Measurements from ENCODE around the gene C1S.
"Not testable (repeated sequence)": the region's sequence is repeated elsewhere in the genome, so short reads cannot be mapped to it uniquely, and the experiment has no call there.

The C1S gene

GRCh38 chr12:7046383-7047105, 14.0 kb upstream of the C1S start:
- H3K4me3 ChIP-seq (ENCODE audit: low read depth, low read length) = no peak overlapping the region
- no peak for TF ChIP-seq CTCF (IDR thresholded peaks at IDR 0.05; ENCODE audit: borderline replicate concordance, insufficient read depth, low read depth, low read length)

- TF ChIP-seq CTCF (IDR thresholded peaks at IDR 0.05; ENCODE audit: borderline replicate concordance, insufficient read depth, low read depth, low read length) = no peak
- no peak overlapping the region for H3K4me3 ChIP-seq (ENCODE audit: low read depth, low read length)
Measured at GRCh38 chr12:7047306-7047705, 13.2 kb upstream of the C1S start.

- H3K4me3 ChIP-seq (ENCODE audit: low read depth, low read length) = not testable (repeated sequence)
Measured at GRCh38 chr12:7049445-7049951, 11.0 kb upstream of the C1S start.

- not testable (repeated sequence) for H3K4me3 ChIP-seq (ENCODE audit: low read depth, low read length)
Measured at GRCh38 chr12:7049973-7050372, 10.5 kb upstream of the C1S start.

GRCh38 chr12:7054925-7055324, 5.6 kb upstream of the C1S start:
- TF ChIP-seq CTCF (IDR thresholded peaks at IDR 0.05; ENCODE audit: borderline replicate concordance, insufficient read depth, low read depth, low read length) = no peak
- H3K4me3 ChIP-seq (ENCODE audit: low read depth, low read length) = no peak overlapping the region

GRCh38 chr12:7055736-7056135, 4.8 kb upstream of the C1S start:
- H3K4me3 ChIP-seq (ENCODE audit: low read depth, low read length) = not testable (repeated sequence)

- no peak overlapping the region for H3K4me3 ChIP-seq (ENCODE audit: low read depth, low read length)
- TF ChIP-seq CTCF (IDR thresholded peaks at IDR 0.05; ENCODE audit: borderline replicate concordance, insufficient read depth, low read depth, low read length) = no peak
Measured at GRCh38 chr12:7058163-7058845, 2.2 kb upstream of the C1S start.

- H3K4me3 ChIP-seq (ENCODE audit: low read depth, low read length) = no peak overlapping the region
- no peak for TF ChIP-seq CTCF (IDR thresholded peaks at IDR 0.05; ENCODE audit: borderline replicate concordance, insufficient read depth, low read depth, low read length)
Measured at GRCh38 chr12:7058850-7059395, 1.6 kb upstream of the C1S start.
